Caco-2 (cell line): ENCODE measurements around the gene COL8A1. TPM values are rescaled to one million over a fixed set of nuclear protein-coding genes. Genes with fewer than 3 reads are reported as not detected.

Experiments
- BruUV-seq: library from RNA; stranded (reverse); fragments of 400-500 nt; replicated peaks from 2 replicates; lab custom pipeline; 2021; lab: Mats Ljungman, UMichigan
- CTCF ChIA-PET: fragments of 300-600 bp; sonication (Branson Sonifier 250); formaldehyde crosslinking; loops from one replicate; lab custom pipeline; 2022; ENCODE audit warnings: antibody characterized with exemption; lab: Charles Lee
- POLR2A ChIA-PET: fragments of 300-600 bp; sonication (Branson Sonifier 250); formaldehyde crosslinking; loops from one replicate; lab custom pipeline; 2022; ENCODE audit warnings: antibody characterized with exemption; lab: Charles Lee
- DNase-seq, 2 experiments: peaks; one replicate each; pipeline versions ENCODE4 v3.0.0 to v3.0.0-alpha.2; 2020 to 2022
- H3K27me3 ChIP-seq: replicated peaks from 2 replicates; pipeline ENCODE4 v1.6.0; 2011; ENCODE audit warnings: low read length; ENCODE audit not compliant: control insufficient read depth, insufficient read depth
- H3K36me3 ChIP-seq: 2 replicates; pipeline ENCODE4 v1.5.1; 2011; ENCODE audit warnings: low read length; ENCODE audit not compliant: control insufficient read depth, insufficient read depth
- H3K4me1 ChIP-seq: fragments of 250-450 bp; sonication (Bioruptor Pico); 2 replicates; pipeline ENCODE4 v1.5.1; 2020; ENCODE audit warnings: mild to moderate bottlenecking
- H3K4me3 ChIP-seq: 2 replicates; pipeline ENCODE4 v1.5.1; 2011; ENCODE audit warnings: low read depth, mild to moderate bottlenecking, control low read depth, low read length
- H3K9me3 ChIP-seq: fragments of 250-450 bp; sonication (Bioruptor Pico); 2 replicates; pipeline ENCODE4 v1.5.1; 2020; ENCODE audit warnings: mild to moderate bottlenecking, moderate library complexity
- H3K27ac Mint-ChIP-seq: one replicate; pipeline ENCODE4 v1.8.0; 2022; ENCODE audit warnings: mixed read lengths; ENCODE audit not compliant: unreplicated experiment
- H3K27me3 Mint-ChIP-seq: one replicate; pipeline ENCODE4 v1.8.0; 2022; ENCODE audit warnings: mixed read lengths; ENCODE audit not compliant: insufficient read depth, unreplicated experiment
- H3K36me3 Mint-ChIP-seq: one replicate; pipeline ENCODE4 v1.8.0; 2022; ENCODE audit warnings: mild to moderate bottlenecking, mixed read lengths; ENCODE audit not compliant: insufficient read depth, unreplicated experiment
- H3K4me1 Mint-ChIP-seq: one replicate; pipeline ENCODE4 v1.8.0; 2022; ENCODE audit warnings: low read depth, mixed read lengths; ENCODE audit not compliant: unreplicated experiment
- H3K4me3 Mint-ChIP-seq: one replicate; pipeline ENCODE4 v1.8.0; 2022; ENCODE audit warnings: mild to moderate bottlenecking, moderate library complexity, mixed read lengths; ENCODE audit not compliant: unreplicated experiment
- H3K9me3 Mint-ChIP-seq: one replicate; pipeline ENCODE4 v1.8.0; 2022; ENCODE audit warnings: mixed read lengths; ENCODE audit not compliant: unreplicated experiment
- intact Hi-C: fragments of 100-400 bp; cut with micrococcal nuclease; formaldehyde crosslinking; loops from one replicate; pipeline ENCODE4 v1.10.0; 2022; ENCODE audit not compliant: unreplicated experiment
- total RNA-seq: library from RNA; stranded (reverse); gene quantifications from 2 replicates; pipeline ENCODE4 v1.2.3, GENCODE V29; 2022
- TF ChIP-seq, protein P1 (sequence below), 2 experiments: fragments of 200-600 bp in 1 of 2; IDR thresholded peaks; 1 replicate in 1 of 2; 2 replicates in 1 of 2; pipeline versions ENCODE4 v1.5.1 to v1.8.0; 2011 to 2022; ENCODE audit warnings: antibody characterized with exemption in 1 of 2, control low read depth in 1 of 2, inconsistent platforms in 1 of 2, low read depth in 1 of 2, low read length in 1 of 2, mild to moderate bottlenecking in 1 of 2, moderate library complexity in 1 of 2; ENCODE audit not compliant: insufficient read depth in 1 of 2, severe bottlenecking in 1 of 2, unreplicated experiment in 1 of 2

COL8A1 gene
- total RNA-seq, 1 experiment from 2014 or later = not detected

DNA sequence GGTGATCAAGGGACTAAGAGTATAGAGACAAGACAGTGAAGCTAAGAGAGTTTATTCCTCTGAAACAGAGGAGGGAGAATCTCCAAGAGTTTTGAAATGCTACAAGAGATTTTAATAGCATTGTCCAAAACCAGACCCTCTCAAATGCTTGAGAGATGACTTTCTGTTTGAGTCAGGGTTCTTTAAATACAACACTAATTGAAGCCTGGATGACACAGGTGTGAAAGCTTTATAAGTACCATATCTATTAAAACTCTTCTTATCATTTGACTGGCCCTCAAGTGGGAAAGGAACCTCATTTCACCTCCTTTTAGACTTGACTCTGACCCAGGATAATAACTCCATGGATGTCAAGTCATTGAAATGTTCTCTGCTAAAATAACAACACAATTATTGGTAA is 5.6 kb downstream of the COL8A1 start:
- Mint-ChIP-seq H3K9me3 (no peaks in the 10 kb centered on the region), H3K4me3 (no peak overlapping the region), H3K36me3 (no peaks in the 10 kb centered on the region), H3K27ac (no peak overlapping the region), H3K27me3 (peaks cover 20% of the 10 kb centered on the region), H3K4me1 (peaks cover 10% of the 10 kb centered on the region)
- Histone ChIP-seq H3K27me3 (no peaks in the 10 kb centered on the region; the same call in 1 of the 2 replicates), H3K36me3 (no peaks in the 10 kb centered on the region), H3K4me3 (no peak overlapping the region), H3K9me3 (no peaks in the 10 kb centered on the region), H3K4me1 (peaks cover 14% of the 10 kb centered on the region; the same call in 1 of the 2 replicates)
- intact Hi-C loops = no loop called here
- TF ChIP-seq, protein P1, sequence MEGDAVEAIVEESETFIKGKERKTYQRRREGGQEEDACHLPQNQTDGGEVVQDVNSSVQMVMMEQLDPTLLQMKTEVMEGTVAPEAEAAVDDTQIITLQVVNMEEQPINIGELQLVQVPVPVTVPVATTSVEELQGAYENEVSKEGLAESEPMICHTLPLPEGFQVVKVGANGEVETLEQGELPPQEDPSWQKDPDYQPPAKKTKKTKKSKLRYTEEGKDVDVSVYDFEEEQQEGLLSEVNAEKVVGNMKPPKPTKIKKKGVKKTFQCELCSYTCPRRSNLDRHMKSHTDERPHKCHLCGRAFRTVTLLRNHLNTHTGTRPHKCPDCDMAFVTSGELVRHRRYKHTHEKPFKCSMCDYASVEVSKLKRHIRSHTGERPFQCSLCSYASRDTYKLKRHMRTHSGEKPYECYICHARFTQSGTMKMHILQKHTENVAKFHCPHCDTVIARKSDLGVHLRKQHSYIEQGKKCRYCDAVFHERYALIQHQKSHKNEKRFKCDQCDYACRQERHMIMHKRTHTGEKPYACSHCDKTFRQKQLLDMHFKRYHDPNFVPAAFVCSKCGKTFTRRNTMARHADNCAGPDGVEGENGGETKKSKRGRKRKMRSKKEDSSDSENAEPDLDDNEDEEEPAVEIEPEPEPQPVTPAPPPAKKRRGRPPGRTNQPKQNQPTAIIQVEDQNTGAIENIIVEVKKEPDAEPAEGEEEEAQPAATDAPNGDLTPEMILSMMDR (IDR thresholded peaks at IDR 0.05; ENCODE audit: insufficient read depth in 1 of 2, low read depth in 1 of 2, low read length in 1 of 2, severe bottlenecking in 1 of 2, unreplicated experiment in 1 of 2) = no peak
- DNase-seq = no peak
- no TSS peak for BruUV-seq
- ChIA-PET POLR2A (no interaction called here), CTCF (interaction anchor here (0.6 kb wide), 1 partner anchor 11 kb away, joined by 4 read pairs; no protein-coding TSS in a partner anchor)

- peaks cover 10% of the 10 kb centered on the region for H3K4me1 Mint-ChIP-seq
- no peaks in the 10 kb centered on the region for H3K36me3 Mint-ChIP-seq
- H3K4me3 Mint-ChIP-seq = no peak overlapping the region
- H3K9me3 Mint-ChIP-seq = no peaks in the 10 kb centered on the region
- intact Hi-C loops = loop anchor here (1.0 kb wide), 3 partner anchors 43 to 145 kb away; no protein-coding TSS in a partner anchor
- CTCF ChIA-PET = interaction anchor here (0.6 to 1.0 kb wide), 2 partner anchors 10 to 43 kb away, joined by 3 to 4 read pairs; no protein-coding TSS in a partner anchor
- no peaks in the 10 kb centered on the region for H3K9me3 ChIP-seq
- no peak overlapping the region for H3K27ac Mint-ChIP-seq
- no TSS peak for BruUV-seq
- no peak overlapping the region for H3K4me3 ChIP-seq
- peaks cover 15% of the 10 kb centered on the region for H3K27me3 Mint-ChIP-seq
- no peaks in the 10 kb centered on the region for H3K36me3 ChIP-seq
- POLR2A ChIA-PET = no interaction called here
- DNase-seq = no peak
- H3K4me1 ChIP-seq = peaks cover 14% of the 10 kb centered on the region; the same call in 1 of the 2 replicates
- TF ChIP-seq, protein P1 (IDR thresholded peaks at IDR 0.05; ENCODE audit: insufficient read depth in 1 of 2, low read depth in 1 of 2, low read length in 1 of 2, severe bottlenecking in 1 of 2, unreplicated experiment in 1 of 2) = no peak
- no peaks in the 10 kb centered on the region; the same call in 1 of the 2 replicates for H3K27me3 ChIP-seq
Measured at GRCh38 chr3:99644746-99645145, 6.4 kb downstream of the COL8A1 start.

DNA sequence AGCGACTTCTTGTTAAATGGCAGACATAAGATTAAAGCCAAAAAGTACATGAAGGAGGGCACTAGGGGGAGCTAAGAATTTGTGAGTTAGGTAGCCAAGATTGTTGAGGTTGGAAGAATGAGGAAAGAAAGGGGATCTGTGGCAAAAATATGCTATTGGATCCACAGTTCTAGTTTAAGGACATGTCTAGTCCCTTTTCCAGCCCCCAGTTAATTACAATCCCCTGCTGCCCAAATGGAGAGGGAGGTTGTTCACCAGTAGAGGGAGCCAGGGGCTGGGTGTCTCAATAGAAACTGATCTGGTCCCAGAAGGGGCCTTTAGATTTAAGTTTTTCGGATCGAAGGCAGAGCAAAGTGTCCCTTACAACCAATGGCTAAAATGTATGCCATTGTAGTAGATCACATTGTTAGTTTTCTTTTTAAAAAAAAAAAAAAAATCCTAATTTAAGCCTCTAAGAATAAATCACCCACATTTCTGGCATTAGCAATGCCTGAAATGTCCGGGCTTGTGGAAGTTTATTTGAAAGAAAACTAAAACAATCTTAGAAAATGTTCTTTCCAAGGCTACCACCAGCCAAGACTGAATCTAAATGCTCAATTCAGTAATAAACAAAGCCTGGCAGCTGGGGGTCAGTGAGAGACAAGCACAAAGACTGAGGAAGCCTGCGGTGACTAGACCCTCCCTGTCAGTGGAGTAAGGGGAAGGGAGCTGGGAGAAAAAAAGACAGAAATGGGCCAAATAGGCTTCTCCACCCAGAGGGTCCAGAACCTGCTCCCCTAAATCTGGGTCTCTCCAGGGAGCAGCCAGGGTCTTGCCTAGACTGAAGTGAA is 7.1 kb downstream of the COL8A1 start:
- TF ChIP-seq, protein P1 (IDR thresholded peaks at IDR 0.05; ENCODE audit: insufficient read depth in 1 of 2, low read depth in 1 of 2, low read length in 1 of 2, severe bottlenecking in 1 of 2, unreplicated experiment in 1 of 2) = peak; percentile 46 to 56
- Mint-ChIP-seq H3K27me3 (peaks cover 13% of the 10 kb centered on the region), H3K36me3 (no peaks in the 10 kb centered on the region), H3K27ac (no peak overlapping the region), H3K4me1 (peaks cover 10% of the 10 kb centered on the region), H3K4me3 (no peak overlapping the region), H3K9me3 (no peaks in the 10 kb centered on the region)
- H3K36me3 ChIP-seq = no peaks in the 10 kb centered on the region
- H3K27me3 ChIP-seq = no peaks in the 10 kb centered on the region; the same call in 1 of the 2 replicates
- POLR2A ChIA-PET = no interaction called here
- intact Hi-C loops = loop anchor here (1.0 kb wide), 3 partner anchors 42 to 144 kb away; no protein-coding TSS in a partner anchor
- H3K9me3 ChIP-seq = no peaks in the 10 kb centered on the region
- peaks cover 14% of the 10 kb centered on the region; the same call in 1 of the 2 replicates for H3K4me1 ChIP-seq
- H3K4me3 ChIP-seq = no peak overlapping the region
- peak in 1 of 2 experiments; percentile 32 for DNase-seq
- BruUV-seq = no TSS peak
- CTCF ChIA-PET = interaction anchor here (1.0 kb wide), 1 partner anchor 42 kb away, joined by 3 read pairs; no protein-coding TSS in a partner anchor
